ENCODE results near the gene NOTCH1. TPM values are rescaled to one million over a fixed set of nuclear protein-coding genes. Genes with fewer than 3 reads are reported as not detected.

The NOTCH1 gene
- total RNA-seq, 2 experiments from 2014 or later, result 17.6 to 17.9 TPM

DNA sequence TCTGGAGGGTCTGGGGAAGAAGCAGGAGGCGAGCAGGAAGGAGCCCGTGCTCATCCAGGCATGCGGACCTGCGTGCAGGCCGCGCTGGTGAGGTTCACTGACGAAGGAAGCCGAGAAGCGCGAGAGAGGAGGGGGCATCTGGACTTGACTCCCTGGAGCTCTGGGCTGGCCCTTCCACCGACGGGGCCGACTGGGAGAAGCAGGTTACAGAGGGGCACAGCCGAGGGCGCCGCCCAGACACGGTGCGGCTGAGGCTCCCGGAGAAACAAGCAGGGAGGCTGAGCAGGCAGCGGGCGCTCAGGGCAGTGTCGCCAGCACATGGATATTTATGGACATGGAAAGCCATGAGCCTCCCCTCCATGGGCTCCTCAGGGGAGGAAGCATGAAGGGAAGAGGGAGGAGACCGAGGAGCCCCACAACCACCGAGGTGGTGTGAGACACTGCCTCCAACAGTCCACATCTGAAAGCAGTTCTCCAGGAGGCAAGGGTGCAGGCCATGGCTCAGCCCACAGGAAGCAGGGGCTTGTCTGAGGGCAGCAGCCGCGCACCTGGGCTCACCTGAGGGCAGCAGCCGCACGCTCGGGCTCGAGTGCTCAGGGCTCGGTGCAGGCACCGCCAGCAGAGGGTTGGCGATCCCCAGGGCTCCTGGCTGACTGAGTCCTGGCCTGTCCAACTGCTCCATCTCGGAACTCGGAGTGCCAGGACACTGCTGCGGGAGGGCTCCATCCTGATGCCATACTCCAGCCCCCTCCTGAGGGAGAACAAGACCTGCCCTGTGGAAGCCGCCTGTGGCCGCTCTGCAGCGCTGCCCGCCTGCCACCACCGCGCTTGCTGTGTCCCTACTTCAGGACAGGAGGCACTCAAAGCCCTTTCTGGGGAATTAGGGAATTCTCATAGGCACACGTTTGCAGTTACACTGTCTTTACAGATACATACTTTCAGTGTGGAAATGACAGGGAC lies 90.5 kb downstream of the NOTCH1 start:
- H3K36me3 ChIP-seq (ENCODE audit: insufficient read depth, low read length), result peaks cover 86% of the 10 kb centered on the region
- no peaks in the 10 kb centered on the region for H3K79me2 ChIP-seq (ENCODE audit: insufficient read depth, low read depth, low read length)
- no peaks in the 10 kb centered on the region for H3K9me3 ChIP-seq (ENCODE audit: low read length)

DNA sequence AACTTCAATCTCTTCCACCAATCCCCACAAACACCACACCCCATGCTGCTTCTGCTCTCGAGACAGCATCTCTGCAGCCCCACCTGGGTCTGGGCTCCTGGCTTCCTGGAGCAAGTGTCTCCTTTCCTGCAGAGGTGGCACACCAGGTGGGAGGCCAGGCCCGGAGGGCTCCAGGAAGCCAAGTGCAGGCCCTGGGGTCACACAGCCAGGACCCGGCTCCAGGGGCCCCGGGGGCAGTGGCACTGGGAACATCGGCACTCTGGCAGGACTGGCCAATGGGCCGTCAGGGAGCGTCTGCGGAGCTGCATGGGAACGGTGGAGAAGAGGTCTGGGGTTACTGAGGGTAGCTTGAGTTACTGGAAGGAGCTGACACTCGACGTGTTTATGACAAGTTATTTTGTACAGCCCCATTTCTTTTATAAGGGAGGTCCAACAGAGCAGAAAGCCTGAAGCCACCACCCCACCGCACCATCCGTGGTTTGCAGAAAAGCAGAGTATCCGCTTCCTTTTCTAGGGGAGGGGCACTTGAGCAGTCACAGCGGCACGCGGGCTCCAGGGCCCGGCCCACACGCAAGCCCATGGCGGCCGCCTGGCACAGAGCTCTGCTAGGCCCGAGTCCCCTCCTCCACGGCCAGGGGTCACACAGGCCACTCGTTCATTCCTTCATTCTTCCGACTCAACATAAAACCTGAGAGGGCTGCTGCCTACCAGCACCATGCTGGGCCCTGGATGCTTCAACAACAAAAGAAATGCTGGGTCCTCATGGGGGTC lies 91.6 kb downstream of the NOTCH1 start:
- Histone ChIP-seq H3K36me3 (ENCODE audit: insufficient read depth, low read length) (peaks cover 87% of the 10 kb centered on the region), H3K9me2 (ENCODE audit: insufficient read depth, low read length) (no peaks in the 10 kb centered on the region), H3K4me1 (ENCODE audit: insufficient read depth, low read length, poor library complexity, severe bottlenecking) (no peaks in the 10 kb centered on the region), H3K9me3 (ENCODE audit: low read length) (no peaks in the 10 kb centered on the region), H3K79me2 (ENCODE audit: insufficient read depth, low read depth, low read length) (no peaks in the 10 kb centered on the region), H3K4me3 (ENCODE audit: low read depth, low read length, poor library complexity, severe bottlenecking) (no peak overlapping the region), H4K20me1 (ENCODE audit: insufficient read depth, low read length) (no peaks in the 10 kb centered on the region), H3K27ac (ENCODE audit: low read depth, low read length, poor library complexity, severe bottlenecking) (no peak overlapping the region), H2AFZ (ENCODE audit: low read length) (no peak overlapping the region), H3K4me2 (ENCODE audit: low read length) (no peak overlapping the region)
- CTCF ChIA-PET (ENCODE audit: unreplicated experiment), result no interaction called here
- POLR2A ChIA-PET, result no interaction called here
- intact Hi-C loops (cut with micrococcal nuclease; ENCODE audit: unreplicated experiment), result no loop called here
- no peak for DNase-seq (ENCODE audit: low spot score)
- no peak for TF ChIP-seq EZH2phosphoT487 (IDR thresholded peaks at IDR 0.05; ENCODE audit: borderline replicate concordance, low read depth, low read length)
- TF ChIP-seq, protein P1, sequence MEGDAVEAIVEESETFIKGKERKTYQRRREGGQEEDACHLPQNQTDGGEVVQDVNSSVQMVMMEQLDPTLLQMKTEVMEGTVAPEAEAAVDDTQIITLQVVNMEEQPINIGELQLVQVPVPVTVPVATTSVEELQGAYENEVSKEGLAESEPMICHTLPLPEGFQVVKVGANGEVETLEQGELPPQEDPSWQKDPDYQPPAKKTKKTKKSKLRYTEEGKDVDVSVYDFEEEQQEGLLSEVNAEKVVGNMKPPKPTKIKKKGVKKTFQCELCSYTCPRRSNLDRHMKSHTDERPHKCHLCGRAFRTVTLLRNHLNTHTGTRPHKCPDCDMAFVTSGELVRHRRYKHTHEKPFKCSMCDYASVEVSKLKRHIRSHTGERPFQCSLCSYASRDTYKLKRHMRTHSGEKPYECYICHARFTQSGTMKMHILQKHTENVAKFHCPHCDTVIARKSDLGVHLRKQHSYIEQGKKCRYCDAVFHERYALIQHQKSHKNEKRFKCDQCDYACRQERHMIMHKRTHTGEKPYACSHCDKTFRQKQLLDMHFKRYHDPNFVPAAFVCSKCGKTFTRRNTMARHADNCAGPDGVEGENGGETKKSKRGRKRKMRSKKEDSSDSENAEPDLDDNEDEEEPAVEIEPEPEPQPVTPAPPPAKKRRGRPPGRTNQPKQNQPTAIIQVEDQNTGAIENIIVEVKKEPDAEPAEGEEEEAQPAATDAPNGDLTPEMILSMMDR (conservative IDR thresholded peaks at IDR 0.05; ENCODE audit: low read length), result no peak
- BruUV-seq (replicated peaks), result no TSS peak

More for the DNA sequence above, 90.5 kb downstream of the NOTCH1 start:
- H3K4me1 ChIP-seq (ENCODE audit: insufficient read depth, low read length, poor library complexity, severe bottlenecking), result no peaks in the 10 kb centered on the region
- H3K4me2 ChIP-seq (ENCODE audit: low read length), result no peak overlapping the region
- no peak overlapping the region for H2AFZ ChIP-seq (ENCODE audit: low read length)
- BruUV-seq (replicated peaks), result no TSS peak
- H3K9me2 ChIP-seq (ENCODE audit: insufficient read depth, low read length), result no peaks in the 10 kb centered on the region
- H3K27ac ChIP-seq (ENCODE audit: low read depth, low read length, poor library complexity, severe bottlenecking), result no peak overlapping the region
- ChIA-PET POLR2A (no interaction called here), CTCF (ENCODE audit: unreplicated experiment) (no interaction called here)
- no peak overlapping the region for H3K4me3 ChIP-seq (ENCODE audit: low read depth, low read length, poor library complexity, severe bottlenecking)
- no peak for TF ChIP-seq EZH2phosphoT487 (IDR thresholded peaks at IDR 0.05; ENCODE audit: borderline replicate concordance, low read depth, low read length)
- TF ChIP-seq, protein P1 (conservative IDR thresholded peaks at IDR 0.05; ENCODE audit: low read length), result no peak
- no peak for DNase-seq (ENCODE audit: low spot score)
- H4K20me1 ChIP-seq (ENCODE audit: insufficient read depth, low read length), result no peaks in the 10 kb centered on the region
- intact Hi-C loops (cut with micrococcal nuclease; ENCODE audit: unreplicated experiment), result no loop called here
